GM12872 (cell line): Measurements from ENCODE around the gene STAT2.

Experiments used
- CTCF ChIP-seq: IDR thresholded peaks from 3 replicates; pipeline ENCODE4 v1.5.1; 2011; ENCODE audit warnings: low read depth, mild to moderate bottlenecking, low read length, moderate library complexity; ENCODE audit not compliant: insufficient read depth

STAT2 gene

DNA sequence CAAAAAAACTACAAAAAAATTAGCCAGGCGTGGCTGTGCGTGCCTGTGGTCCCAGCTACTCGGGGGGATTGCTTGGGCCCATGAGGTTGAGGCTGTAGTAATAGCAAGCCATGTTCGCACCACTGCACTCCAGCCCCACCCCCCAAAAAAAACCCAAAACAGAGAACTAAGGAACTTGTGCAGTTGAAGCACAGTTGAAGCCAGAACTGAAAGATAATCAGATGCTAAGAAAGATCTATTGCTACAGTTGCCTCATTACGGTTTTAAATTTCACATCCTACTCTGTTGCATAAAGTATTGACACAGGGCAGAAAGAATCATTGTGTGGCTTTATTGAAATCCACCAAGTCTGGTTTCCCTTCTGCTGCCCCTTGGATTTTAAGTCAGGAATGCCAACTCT lies 63.6 kb downstream of the STAT2 start:
- no peak for TF ChIP-seq CTCF

DNA sequence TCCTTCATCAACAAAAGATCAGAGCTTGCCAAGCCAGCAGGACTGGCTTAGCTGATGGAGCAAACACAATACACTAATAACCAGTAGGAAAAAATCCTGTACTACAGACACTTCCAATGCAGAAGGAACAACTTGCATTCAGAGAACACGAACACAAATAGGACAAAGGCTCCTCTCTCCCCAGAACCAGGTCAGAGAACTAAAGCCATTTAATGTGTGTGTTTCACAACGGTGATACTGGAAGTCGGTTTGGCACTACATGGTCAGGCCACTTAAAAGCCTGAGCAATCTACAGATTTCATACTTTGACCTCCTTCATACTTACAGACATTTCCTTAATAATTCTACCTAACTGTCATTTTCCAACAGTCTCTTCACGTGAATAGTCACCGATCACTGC lies 66.1 kb downstream of the STAT2 start:
- no peak for TF ChIP-seq CTCF
